Measurements from ENCODE around the gene TRIL. TPM values are rescaled to one million over a fixed set of nuclear protein-coding genes. Genes with fewer than 3 reads are reported as not detected.

The TRIL gene
- total and polyA plus RNA-seq, 2 experiments from 2014 or later = 0.95 to 4.5 TPM

GRCh38 chr7:28983396-28984190 is 25.5 kb upstream of the TRIL start:
- TF ChIP-seq CREB1 (CRISPR knock-in tag; IDR thresholded peaks at IDR 0.05; ENCODE audit: low read depth) (no peak), ETS1 (IDR thresholded peaks at IDR 0.05) (no peak), POLR2AphosphoS5 (IDR thresholded peaks at IDR 0.05; ENCODE audit: low read depth) (no peak), CTCF (conservative IDR thresholded peaks at IDR 0.05; ENCODE audit: low read depth in 2 of 2) (no peak), EZH2 (IDR thresholded peaks at IDR 0.05; ENCODE audit: low read depth, unreplicated experiment) (no peak), EZH2phosphoT487 (IDR thresholded peaks at IDR 0.05; ENCODE audit: unreplicated experiment) (no peak), STAT1 (IDR thresholded peaks at IDR 0.05; ENCODE audit: unreplicated experiment) (no peak), JUNB (IDR thresholded peaks at IDR 0.05; ENCODE audit: unreplicated experiment) (no peak), ZNF331 (CRISPR knock-in tag; IDR thresholded peaks at IDR 0.05; ENCODE audit: low read depth) (no peak), REST (IDR thresholded peaks at IDR 0.05; ENCODE audit: unreplicated experiment) (no peak), NANOG (IDR thresholded peaks at IDR 0.05; ENCODE audit: borderline replicate concordance) (no peak), ZNF114 (CRISPR knock-in tag; IDR thresholded peaks at IDR 0.05) (no peak)
- TF ChIP-seq, protein P1, sequence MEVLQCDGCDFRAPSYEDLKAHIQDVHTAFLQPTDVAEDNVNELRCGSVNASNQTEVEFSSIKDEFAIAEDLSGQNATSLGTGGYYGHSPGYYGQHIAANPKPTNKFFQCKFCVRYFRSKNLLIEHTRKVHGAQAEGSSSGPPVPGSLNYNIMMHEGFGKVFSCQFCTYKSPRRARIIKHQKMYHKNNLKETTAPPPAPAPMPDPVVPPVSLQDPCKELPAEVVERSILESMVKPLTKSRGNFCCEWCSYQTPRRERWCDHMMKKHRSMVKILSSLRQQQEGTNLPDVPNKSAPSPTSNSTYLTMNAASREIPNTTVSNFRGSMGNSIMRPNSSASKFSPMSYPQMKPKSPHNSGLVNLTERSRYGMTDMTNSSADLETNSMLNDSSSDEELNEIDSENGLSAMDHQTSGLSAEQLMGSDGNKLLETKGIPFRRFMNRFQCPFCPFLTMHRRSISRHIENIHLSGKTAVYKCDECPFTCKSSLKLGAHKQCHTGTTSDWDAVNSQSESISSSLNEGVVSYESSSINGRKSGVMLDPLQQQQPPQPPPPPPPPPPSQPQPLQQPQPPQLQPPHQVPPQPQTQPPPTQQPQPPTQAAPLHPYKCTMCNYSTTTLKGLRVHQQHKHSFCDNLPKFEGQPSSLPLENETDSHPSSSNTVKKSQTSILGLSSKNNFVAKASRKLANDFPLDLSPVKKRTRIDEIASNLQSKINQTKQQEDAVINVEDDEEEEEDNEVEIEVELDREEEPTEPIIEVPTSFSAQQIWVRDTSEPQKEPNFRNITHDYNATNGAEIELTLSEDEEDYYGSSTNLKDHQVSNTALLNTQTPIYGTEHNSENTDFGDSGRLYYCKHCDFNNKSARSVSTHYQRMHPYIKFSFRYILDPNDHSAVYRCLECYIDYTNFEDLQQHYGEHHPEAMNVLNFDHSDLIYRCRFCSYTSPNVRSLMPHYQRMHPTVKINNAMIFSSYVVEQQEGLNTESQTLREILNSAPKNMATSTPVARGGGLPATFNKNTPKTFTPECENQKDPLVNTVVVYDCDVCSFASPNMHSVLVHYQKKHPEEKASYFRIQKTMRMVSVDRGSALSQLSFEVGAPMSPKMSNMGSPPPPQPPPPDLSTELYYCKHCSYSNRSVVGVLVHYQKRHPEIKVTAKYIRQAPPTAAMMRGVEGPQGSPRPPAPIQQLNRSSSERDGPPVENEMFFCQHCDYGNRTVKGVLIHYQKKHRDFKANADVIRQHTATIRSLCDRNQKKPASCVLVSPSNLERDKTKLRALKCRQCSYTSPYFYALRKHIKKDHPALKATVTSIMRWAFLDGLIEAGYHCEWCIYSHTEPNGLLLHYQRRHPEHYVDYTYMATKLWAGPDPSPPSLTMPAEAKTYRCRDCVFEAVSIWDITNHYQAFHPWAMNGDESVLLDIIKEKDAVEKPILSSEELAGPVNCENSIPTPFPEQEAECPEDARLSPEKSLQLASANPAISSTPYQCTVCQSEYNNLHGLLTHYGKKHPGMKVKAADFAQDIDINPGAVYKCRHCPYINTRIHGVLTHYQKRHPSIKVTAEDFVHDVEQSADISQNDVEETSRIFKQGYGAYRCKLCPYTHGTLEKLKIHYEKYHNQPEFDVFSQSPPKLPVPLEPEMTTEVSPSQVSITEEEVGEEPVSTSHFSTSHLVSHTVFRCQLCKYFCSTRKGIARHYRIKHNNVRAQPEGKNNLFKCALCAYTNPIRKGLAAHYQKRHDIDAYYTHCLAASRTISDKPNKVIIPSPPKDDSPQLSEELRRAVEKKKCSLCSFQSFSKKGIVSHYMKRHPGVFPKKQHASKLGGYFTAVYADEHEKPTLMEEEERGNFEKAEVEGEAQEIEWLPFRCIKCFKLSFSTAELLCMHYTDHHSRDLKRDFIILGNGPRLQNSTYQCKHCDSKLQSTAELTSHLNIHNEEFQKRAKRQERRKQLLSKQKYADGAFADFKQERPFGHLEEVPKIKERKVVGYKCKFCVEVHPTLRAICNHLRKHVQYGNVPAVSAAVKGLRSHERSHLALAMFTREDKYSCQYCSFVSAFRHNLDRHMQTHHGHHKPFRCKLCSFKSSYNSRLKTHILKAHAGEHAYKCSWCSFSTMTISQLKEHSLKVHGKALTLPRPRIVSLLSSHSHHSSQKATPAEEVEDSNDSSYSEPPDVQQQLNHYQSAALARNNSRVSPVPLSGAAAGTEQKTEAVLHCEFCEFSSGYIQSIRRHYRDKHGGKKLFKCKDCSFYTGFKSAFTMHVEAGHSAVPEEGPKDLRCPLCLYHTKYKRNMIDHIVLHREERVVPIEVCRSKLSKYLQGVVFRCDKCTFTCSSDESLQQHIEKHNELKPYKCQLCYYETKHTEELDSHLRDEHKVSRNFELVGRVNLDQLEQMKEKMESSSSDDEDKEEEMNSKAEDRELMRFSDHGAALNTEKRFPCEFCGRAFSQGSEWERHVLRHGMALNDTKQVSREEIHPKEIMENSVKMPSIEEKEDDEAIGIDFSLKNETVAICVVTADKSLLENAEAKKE (CRISPR knock-in tag; IDR thresholded peaks at IDR 0.05) = no peak
- Mint-ChIP-seq H3K9me3 (no peaks in the 10 kb centered on the region), H3K36me3 (ENCODE audit: low read depth) (no peaks in the 10 kb centered on the region), H3K27me3 (ENCODE audit: insufficient read depth, low read depth, poor library complexity) (peaks cover 2% of the 10 kb centered on the region), H3K4me1 (peaks cover 47% of the 10 kb centered on the region), H3K4me3 (no peak overlapping the region), H3K27ac (no peak overlapping the region)
- Histone ChIP-seq H3K4me3 (no peak overlapping the region), H3K36me3 (ENCODE audit: insufficient read depth) (no peaks in the 10 kb centered on the region), H3K4me2 (no peak overlapping the region), H3K79me2 (replicated peaks; ENCODE audit: insufficient read depth) (no peaks in the 10 kb centered on the region), H3K27ac (ENCODE audit: low read depth) (no peak overlapping the region), H4K20me1 (replicated peaks; ENCODE audit: insufficient read depth) (no peaks in the 10 kb centered on the region), H3K9me2 (ENCODE audit: insufficient read depth) (0 out of 2 replicates have a peak, but pooled peaks cover 6% of the 10 kb centered on the region), H3K27me3 (ENCODE audit: insufficient read depth) (no peaks in the 10 kb centered on the region), H2AFZ (no peak overlapping the region), H3F3A (replicated peaks; ENCODE audit: low read depth) (no peaks in the 10 kb centered on the region), H3K4me1 (ENCODE audit: insufficient read depth) (peaks cover 29% of the 10 kb centered on the region)
- no peak for DNase-seq (ENCODE audit: low spot score)
- ATAC-seq = no peak

Data from GM23338 (cell line).